ENCODE results near the gene ANXA10. TPM values are rescaled to one million over a fixed set of nuclear protein-coding genes. Genes with fewer than 3 reads are reported as not detected.

Gene ANXA10
- total RNA-seq, 1 experiment from 2014 or later, result not detected

- ChIA-PET POLR2A (no interaction called here), CTCF (no interaction called here)
- Histone ChIP-seq H3K4me1 (ENCODE audit: control insufficient read depth, insufficient read depth, low read length) (no peaks in the 10 kb centered on the region), H3K27ac (ENCODE audit: low read length) (peak overlapping the region; percentile 7; the same call in 1 of the 2 replicates), H3K36me3 (ENCODE audit: control insufficient read depth, insufficient read depth, low read length) (no peaks in the 10 kb centered on the region), H3K4me3 (ENCODE audit: low read depth in 2 of 2, low read length in 2 of 2) (no peak overlapping the region), H3K27me3 (ENCODE audit: control insufficient read depth, insufficient read depth, low read length) (no peaks in the 10 kb centered on the region), H3K9me3 (ENCODE audit: control insufficient read depth, insufficient read depth, low read depth, low read length) (peaks cover 8% of the 10 kb centered on the region; the same call in 1 of the 2 replicates)
- peak; percentile 67 for DNase-seq (ENCODE audit: low read depth, low spot score)
- in situ Hi-C loops (cut with HindIII; ENCODE audit: low pct_unique_long_range_greater_than_20kb, low sequenced_read_pairs) (no loop called here), intact Hi-C loops (cut with micrococcal nuclease; ENCODE audit: unreplicated experiment) (no loop called here)
- peak; percentile 86 for ATAC-seq
- TF ChIP-seq CTCF (IDR thresholded peaks at IDR 0.05) (no peak), REST (IDR thresholded peaks at IDR 0.05; ENCODE audit: insufficient read depth in 1 of 2, low read depth in 2 of 2, low read length in 1 of 2) (no peak), SIN3A (IDR thresholded peaks at IDR 0.05; ENCODE audit: borderline replicate concordance, insufficient read depth, low read depth, low read length) (no peak), TCF7L2 (IDR thresholded peaks at IDR 0.05; ENCODE audit: low read depth, low read length) (no peak), POLR2AphosphoS5 (IDR thresholded peaks at IDR 0.05; ENCODE audit: low read depth, low read length) (no peak)
- no TSS peak for BruUV-seq (replicated peaks)
These were observed 3.6 kb downstream of the ANXA10 start for GRCh38 chr4:168095776-168096406.

GRCh38 chr4:168096407-168096784 lies 4.1 kb downstream of the ANXA10 start:
- ATAC-seq (peak; percentile 52; the same call in 1 of the 2 replicates), DNase-seq (ENCODE audit: low read depth, low spot score) (no peak)
- Histone ChIP-seq H3K9me3 (ENCODE audit: control insufficient read depth, insufficient read depth, low read depth, low read length) (peaks cover 8% of the 10 kb centered on the region; the same call in 1 of the 2 replicates), H3K36me3 (ENCODE audit: control insufficient read depth, insufficient read depth, low read length) (no peaks in the 10 kb centered on the region), H3K4me3 (ENCODE audit: low read depth in 2 of 2, low read length in 2 of 2) (no peak overlapping the region), H3K27ac (ENCODE audit: low read length) (no peak overlapping the region), H3K27me3 (ENCODE audit: control insufficient read depth, insufficient read depth, low read length) (no peaks in the 10 kb centered on the region), H3K4me1 (ENCODE audit: control insufficient read depth, insufficient read depth, low read length) (no peaks in the 10 kb centered on the region)
- POLR2A ChIA-PET, result no interaction called here
- intact Hi-C loops (cut with micrococcal nuclease; ENCODE audit: unreplicated experiment) (no loop called here), in situ Hi-C loops (cut with HindIII; ENCODE audit: low pct_unique_long_range_greater_than_20kb, low sequenced_read_pairs) (no loop called here)
- BruUV-seq (replicated peaks), result no TSS peak
- CTCF ChIA-PET, result interaction anchor here (0.5 kb wide), 1 partner anchor 57 kb away, joined by 3 read pairs; no protein-coding TSS in a partner anchor
- TF ChIP-seq CTCF (IDR thresholded peaks at IDR 0.05) (no peak), SIN3A (IDR thresholded peaks at IDR 0.05; ENCODE audit: borderline replicate concordance, insufficient read depth, low read depth, low read length) (no peak), TCF7L2 (IDR thresholded peaks at IDR 0.05; ENCODE audit: low read depth, low read length) (no peak), POLR2AphosphoS5 (IDR thresholded peaks at IDR 0.05; ENCODE audit: low read depth, low read length) (no peak), REST (IDR thresholded peaks at IDR 0.05; ENCODE audit: insufficient read depth in 1 of 2, low read depth in 2 of 2, low read length in 1 of 2) (no peak)
